ENCODE data around the gene TUFT1.

The TUFT1 gene

DNA sequence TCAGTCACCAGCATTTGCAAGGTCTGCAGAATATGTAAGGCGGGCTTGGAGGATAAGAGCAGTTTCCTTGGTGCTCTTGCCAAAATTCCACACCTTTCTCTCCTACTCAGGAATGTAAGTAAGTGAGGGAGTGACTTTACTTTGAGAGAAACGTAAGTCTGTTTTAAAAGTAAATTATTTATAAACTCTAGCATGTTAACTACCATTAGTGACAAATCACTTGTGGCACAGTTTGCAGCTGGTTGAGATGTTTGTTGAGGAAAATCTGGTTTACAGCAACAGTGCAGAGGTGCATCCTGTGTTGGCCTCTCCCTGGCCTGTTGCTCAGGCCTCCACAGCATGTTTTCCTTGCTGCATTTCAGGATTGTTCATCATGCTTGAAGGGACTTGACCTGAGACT, 20.4 kb upstream of the TUFT1 start:
- no peak for TF ChIP-seq TAF1 (IDR thresholded peaks at IDR 0.05; ENCODE audit: borderline replicate concordance, insufficient read depth, low read length)
- TF ChIP-seq REST (IDR thresholded peaks at IDR 0.05; ENCODE audit: insufficient read depth in 1 of 2, low read depth in 2 of 2, low read length in 2 of 2) = no peak
- no peak for TF ChIP-seq POLR2AphosphoS5 (IDR thresholded peaks at IDR 0.05; ENCODE audit: low read depth, low read length)
- no peak for TF ChIP-seq FOXP2 (optimal IDR thresholded peaks at IDR 0.05; ENCODE audit: borderline replicate concordance, extremely low read depth, extremely low read length, insufficient read depth)
- TF ChIP-seq SIN3A (IDR thresholded peaks at IDR 0.05; ENCODE audit: borderline replicate concordance, insufficient read depth, low read length) = no peak

- TF ChIP-seq POLR2AphosphoS5 (IDR thresholded peaks at IDR 0.05; ENCODE audit: low read depth, low read length) = no peak
- no peak for TF ChIP-seq TAF1 (IDR thresholded peaks at IDR 0.05; ENCODE audit: borderline replicate concordance, insufficient read depth, low read length)
- no peak for TF ChIP-seq FOXP2 (optimal IDR thresholded peaks at IDR 0.05; ENCODE audit: borderline replicate concordance, extremely low read depth, extremely low read length, insufficient read depth)
- no peak for TF ChIP-seq SIN3A (IDR thresholded peaks at IDR 0.05; ENCODE audit: borderline replicate concordance, insufficient read depth, low read length)
Observed at GRCh38 chr1:151520359-151520758, 19.8 kb upstream of the TUFT1 start.

GRCh38 chr1:151523326-151523725, 16.8 kb upstream of the TUFT1 start:
- TF ChIP-seq FOXP2 (optimal IDR thresholded peaks at IDR 0.05; ENCODE audit: borderline replicate concordance, extremely low read depth, extremely low read length, insufficient read depth) = no peak
- no peak for TF ChIP-seq REST (IDR thresholded peaks at IDR 0.05; ENCODE audit: insufficient read depth in 1 of 2, low read depth in 2 of 2, low read length in 2 of 2)
- TF ChIP-seq SIN3A (IDR thresholded peaks at IDR 0.05; ENCODE audit: borderline replicate concordance, insufficient read depth, low read length) = no peak
- TF ChIP-seq POLR2AphosphoS5 (IDR thresholded peaks at IDR 0.05; ENCODE audit: low read depth, low read length) = no peak
- no peak for TF ChIP-seq TAF1 (IDR thresholded peaks at IDR 0.05; ENCODE audit: borderline replicate concordance, insufficient read depth, low read length)

DNA sequence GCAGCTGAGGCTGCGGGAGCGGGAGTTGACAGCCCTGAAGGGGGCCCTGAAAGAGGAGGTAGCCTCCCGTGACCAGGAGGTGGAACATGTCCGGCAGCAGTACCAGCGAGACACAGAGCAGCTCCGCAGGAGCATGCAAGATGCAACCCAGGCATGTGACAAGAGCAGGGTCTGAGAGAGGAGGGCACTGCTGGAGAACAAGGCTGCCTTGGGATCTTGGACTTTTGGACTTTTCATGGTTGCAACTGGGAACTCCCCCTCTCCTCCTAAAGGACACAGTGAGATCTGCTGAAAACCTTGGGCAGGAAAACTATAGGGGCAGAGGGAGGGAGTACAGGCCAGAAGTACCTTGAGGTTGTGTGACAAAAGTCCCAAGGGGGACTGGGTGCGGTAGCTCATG, 15.4 kb upstream of the TUFT1 start:
- TF ChIP-seq FOXP2 (optimal IDR thresholded peaks at IDR 0.05; ENCODE audit: borderline replicate concordance, extremely low read depth, extremely low read length, insufficient read depth) = no peak
- TF ChIP-seq REST (IDR thresholded peaks at IDR 0.05; ENCODE audit: insufficient read depth in 1 of 2, low read depth in 2 of 2, low read length in 2 of 2) = no peak
- TF ChIP-seq POLR2AphosphoS5 (IDR thresholded peaks at IDR 0.05; ENCODE audit: low read depth, low read length) = no peak
- no peak for TF ChIP-seq TAF1 (IDR thresholded peaks at IDR 0.05; ENCODE audit: borderline replicate concordance, insufficient read depth, low read length)
- TF ChIP-seq SIN3A (IDR thresholded peaks at IDR 0.05; ENCODE audit: borderline replicate concordance, insufficient read depth, low read length) = no peak

- no peak for TF ChIP-seq POLR2AphosphoS5 (IDR thresholded peaks at IDR 0.05; ENCODE audit: low read depth, low read length)
- no peak for TF ChIP-seq REST (IDR thresholded peaks at IDR 0.05; ENCODE audit: insufficient read depth in 1 of 2, low read depth in 2 of 2, low read length in 2 of 2)
- no peak for TF ChIP-seq TAF1 (IDR thresholded peaks at IDR 0.05; ENCODE audit: borderline replicate concordance, insufficient read depth, low read length)
- TF ChIP-seq FOXP2 (optimal IDR thresholded peaks at IDR 0.05; ENCODE audit: borderline replicate concordance, extremely low read depth, extremely low read length, insufficient read depth) = no peak
- TF ChIP-seq SIN3A (IDR thresholded peaks at IDR 0.05; ENCODE audit: borderline replicate concordance, insufficient read depth, low read length) = no peak
Observed at GRCh38 chr1:151526735-151527525, 13.2 kb upstream of the TUFT1 start.
